Activated naive CD8-positive, alpha-beta T cell treated with anti-CD3 and anti-CD28 coated beads, Interleukin-2, amount 50 U/mL, for 24 hours (primary cell): ENCODE measurements around the gene SLC29A3.
"Not testable (repeated sequence)": the region's sequence is repeated elsewhere in the genome, so short reads cannot be mapped to it uniquely, and the experiment has no call there.

Experiments used
- ATAC-seq: fragments of 150-1000 bp; cut with Tn5 transposase; one replicate; pipeline ENCODE4 v1.10.0; 2021
- DNase-seq: peaks from one replicate; pipeline ENCODE4 v3.0.0; 2021
- H3K27ac Mint-ChIP-seq: one replicate; pipeline ENCODE4 v1.8.0; 2021; ENCODE audit warnings: mild to moderate bottlenecking, mixed read lengths
- H3K27me3 Mint-ChIP-seq: one replicate; pipeline ENCODE4 v1.8.0; 2021; ENCODE audit warnings: mixed read lengths
- H3K36me3 Mint-ChIP-seq: one replicate; pipeline ENCODE4 v1.8.0; 2021; ENCODE audit warnings: low read depth, mixed read lengths
- H3K4me1 Mint-ChIP-seq: one replicate; pipeline ENCODE4 v1.8.0; 2021; ENCODE audit warnings: mixed read lengths
- H3K4me3 Mint-ChIP-seq: one replicate; pipeline ENCODE4 v1.8.0; 2021; ENCODE audit warnings: mild to moderate bottlenecking, moderate library complexity, mixed read lengths
- H3K9me3 Mint-ChIP-seq: one replicate; pipeline ENCODE4 v1.8.0; 2021; ENCODE audit warnings: mixed read lengths

SLC29A3 gene

GRCh38 chr10:71290806-71291527 is 28.1 kb upstream of the SLC29A3 start:
- Mint-ChIP-seq H3K36me3 (no peaks in the 10 kb centered on the region), H3K4me3 (no peak overlapping the region), H3K27me3 (peaks cover 5% of the 10 kb centered on the region), H3K9me3 (no peaks in the 10 kb centered on the region), H3K4me1 (no peaks in the 10 kb centered on the region), H3K27ac (no peak overlapping the region)
- DNase-seq (no peak), ATAC-seq (no peak)

- H3K4me1 Mint-ChIP-seq: no peaks in the 10 kb centered on the region
- no peak overlapping the region for H3K4me3 Mint-ChIP-seq
- DNase-seq (no peak), ATAC-seq (no peak)
- H3K9me3 Mint-ChIP-seq: no peaks in the 10 kb centered on the region
- no peaks in the 10 kb centered on the region for H3K36me3 Mint-ChIP-seq
- no peak overlapping the region for H3K27ac Mint-ChIP-seq
- H3K27me3 Mint-ChIP-seq: peaks cover 5% of the 10 kb centered on the region
Measured at GRCh38 chr10:71291528-71291900, 27.5 kb upstream of the SLC29A3 start.

GRCh38 chr10:71292624-71293445 is 26.2 kb upstream of the SLC29A3 start:
- H3K4me1 Mint-ChIP-seq: no peaks in the 10 kb centered on the region
- H3K27me3 Mint-ChIP-seq: peaks cover 5% of the 10 kb centered on the region
- H3K27ac Mint-ChIP-seq: no peak overlapping the region
- no peaks in the 10 kb centered on the region for H3K36me3 Mint-ChIP-seq
- DNase-seq: no peak
- ATAC-seq: no peak
- H3K9me3 Mint-ChIP-seq: no peaks in the 10 kb centered on the region
- no peak overlapping the region for H3K4me3 Mint-ChIP-seq

- no peaks in the 10 kb centered on the region for H3K4me1 Mint-ChIP-seq
- H3K27me3 Mint-ChIP-seq: peaks cover 5% of the 10 kb centered on the region
- no peak for ATAC-seq
- DNase-seq: no peak
- H3K27ac Mint-ChIP-seq: no peak overlapping the region
- no peaks in the 10 kb centered on the region for H3K36me3 Mint-ChIP-seq
- no peaks in the 10 kb centered on the region for H3K9me3 Mint-ChIP-seq
- no peak overlapping the region for H3K4me3 Mint-ChIP-seq
Measured at GRCh38 chr10:71293446-71294084, 25.5 kb upstream of the SLC29A3 start.

GRCh38 chr10:71294091-71294561 is 24.9 kb upstream of the SLC29A3 start:
- DNase-seq (no peak), ATAC-seq (no peak)
- no peak overlapping the region for H3K4me3 Mint-ChIP-seq
- no peak overlapping the region for H3K27ac Mint-ChIP-seq
- H3K4me1 Mint-ChIP-seq: no peaks in the 10 kb centered on the region
- H3K36me3 Mint-ChIP-seq: no peaks in the 10 kb centered on the region
- peaks cover 5% of the 10 kb centered on the region for H3K27me3 Mint-ChIP-seq
- no peaks in the 10 kb centered on the region for H3K9me3 Mint-ChIP-seq

GRCh38 chr10:71294856-71295255 is 24.2 kb upstream of the SLC29A3 start:
- no peak overlapping the region for H3K4me3 Mint-ChIP-seq
- H3K27me3 Mint-ChIP-seq: peaks cover 5% of the 10 kb centered on the region
- ATAC-seq (no peak), DNase-seq (no peak)
- H3K36me3 Mint-ChIP-seq: no peaks in the 10 kb centered on the region
- H3K27ac Mint-ChIP-seq: no peak overlapping the region
- H3K9me3 Mint-ChIP-seq: no peaks in the 10 kb centered on the region
- H3K4me1 Mint-ChIP-seq: peaks cover 5% of the 10 kb centered on the region

- ATAC-seq: no peak
- no peak overlapping the region for H3K4me3 Mint-ChIP-seq
- no peaks in the 10 kb centered on the region for H3K36me3 Mint-ChIP-seq
- peaks cover 6% of the 10 kb centered on the region for H3K4me1 Mint-ChIP-seq
- H3K27ac Mint-ChIP-seq: no peak overlapping the region
- peaks cover 5% of the 10 kb centered on the region for H3K27me3 Mint-ChIP-seq
- H3K9me3 Mint-ChIP-seq: no peaks in the 10 kb centered on the region
- no peak for DNase-seq
Measured at GRCh38 chr10:71295641-71296040, 23.4 kb upstream of the SLC29A3 start.

GRCh38 chr10:71296086-71296485 is 23.0 kb upstream of the SLC29A3 start:
- ATAC-seq: no peak
- H3K27ac Mint-ChIP-seq: no peak overlapping the region
- peaks cover 5% of the 10 kb centered on the region for H3K27me3 Mint-ChIP-seq
- no peak for DNase-seq
- H3K4me3 Mint-ChIP-seq: no peak overlapping the region
- no peaks in the 10 kb centered on the region for H3K36me3 Mint-ChIP-seq
- H3K9me3 Mint-ChIP-seq: no peaks in the 10 kb centered on the region
- peaks cover 6% of the 10 kb centered on the region for H3K4me1 Mint-ChIP-seq

GRCh38 chr10:71296811-71297210 is 22.2 kb upstream of the SLC29A3 start:
- not testable (repeated sequence) for ATAC-seq, DNase-seq, H3K36me3 Mint-ChIP-seq, H3K27ac Mint-ChIP-seq, H3K4me1 Mint-ChIP-seq, H3K9me3 Mint-ChIP-seq, H3K4me3 Mint-ChIP-seq, H3K27me3 Mint-ChIP-seq

GRCh38 chr10:71297343-71297742 is 21.7 kb upstream of the SLC29A3 start:
- Mint-ChIP-seq H3K9me3 (no peaks in the 10 kb centered on the region), H3K4me3 (no peak overlapping the region), H3K27me3 (peaks cover 5% of the 10 kb centered on the region), H3K4me1 (peaks cover 6% of the 10 kb centered on the region), H3K27ac (no peak overlapping the region), H3K36me3 (no peaks in the 10 kb centered on the region)
- ATAC-seq: no peak
- DNase-seq: no peak

- Mint-ChIP-seq H3K27me3 (peaks cover 3% of the 10 kb centered on the region), H3K4me1 (peaks cover 6% of the 10 kb centered on the region), H3K9me3 (no peaks in the 10 kb centered on the region), H3K36me3 (no peaks in the 10 kb centered on the region), H3K4me3 (no peak overlapping the region), H3K27ac (no peak overlapping the region)
- ATAC-seq (no peak), DNase-seq (no peak)
Measured at GRCh38 chr10:71299071-71299785, 19.8 kb upstream of the SLC29A3 start.

- DNase-seq (no peak), ATAC-seq (no peak)
- Mint-ChIP-seq H3K9me3 (no peaks in the 10 kb centered on the region), H3K36me3 (no peaks in the 10 kb centered on the region), H3K4me3 (no peak overlapping the region), H3K27ac (no peak overlapping the region), H3K4me1 (peaks cover 6% of the 10 kb centered on the region), H3K27me3 (no peaks in the 10 kb centered on the region)
Measured at GRCh38 chr10:71300555-71301370, 18.3 kb upstream of the SLC29A3 start.

- Mint-ChIP-seq H3K4me3 (no peak overlapping the region), H3K27ac (no peak overlapping the region), H3K4me1 (peaks cover 6% of the 10 kb centered on the region), H3K27me3 (no peaks in the 10 kb centered on the region), H3K9me3 (no peaks in the 10 kb centered on the region), H3K36me3 (no peaks in the 10 kb centered on the region)
- no peak for ATAC-seq
- no peak for DNase-seq
Measured at GRCh38 chr10:71301371-71301916, 17.6 kb upstream of the SLC29A3 start.
